T-helper 2 cell treated with Interferon-gamma antibody and Interleukin-4, amounts not matched to agents 5 μg/mL and 100 μg/mL, for 36 hours (primary cell): ENCODE results near the gene ADGRB3.
"Not testable (repeated sequence)": the region's sequence is repeated elsewhere in the genome, so short reads cannot be mapped to it uniquely, and the experiment has no call there.

Experiments used
- DNase-seq: peaks from one replicate; pipeline ENCODE4 v3.0.0; 2021; ENCODE audit warnings: low spot score
- H3K27ac Mint-ChIP-seq: one replicate; pipeline ENCODE4 v1.8.0; 2021; ENCODE audit warnings: mild to moderate bottlenecking, mixed read lengths
- H3K27me3 Mint-ChIP-seq: one replicate; pipeline ENCODE4 v1.8.0; 2021; ENCODE audit warnings: low read depth, mixed read lengths
- H3K36me3 Mint-ChIP-seq: one replicate; pipeline ENCODE4 v1.8.0; 2021; ENCODE audit warnings: low read depth, mixed read lengths
- H3K4me1 Mint-ChIP-seq: one replicate; pipeline ENCODE4 v1.8.0; 2021; ENCODE audit warnings: low read depth, mixed read lengths
- H3K4me3 Mint-ChIP-seq: one replicate; pipeline ENCODE4 v1.8.0; 2022; ENCODE audit warnings: mild to moderate bottlenecking, moderate library complexity, mixed read lengths
- H3K9me3 Mint-ChIP-seq: one replicate; pipeline ENCODE4 v1.8.0; 2021; ENCODE audit warnings: mixed read lengths

The ADGRB3 gene

DNA sequence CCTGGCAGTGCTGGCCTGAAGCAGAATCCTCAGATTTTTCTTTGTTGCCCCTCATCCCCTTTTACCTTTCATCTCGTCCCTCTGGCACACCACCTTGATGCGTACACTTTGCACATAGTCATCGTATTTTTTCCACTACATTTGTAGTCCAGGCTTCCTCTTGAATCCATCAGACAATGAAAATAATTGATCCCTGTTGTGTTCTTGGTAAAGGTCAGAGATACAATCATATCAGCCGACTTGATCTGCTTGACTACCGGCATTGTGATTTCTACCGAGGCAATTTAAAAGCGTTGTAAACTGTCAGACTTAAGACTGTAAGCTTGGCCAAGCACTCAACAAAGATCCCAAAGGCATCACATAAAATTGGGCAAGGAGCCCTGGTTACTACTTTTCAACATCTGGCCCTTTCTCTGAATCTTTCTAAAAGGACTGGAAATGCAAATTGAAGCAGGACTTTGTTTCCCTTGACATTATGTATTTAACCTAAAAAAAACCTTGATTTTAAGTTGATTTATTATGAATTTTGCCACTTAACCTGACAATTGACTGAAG is 649.2 kb downstream of the ADGRB3 start:
- DNase-seq: no peak
- Mint-ChIP-seq H3K4me3 (no peak overlapping the region), H3K36me3 (no peaks in the 10 kb centered on the region), H3K27me3 (no peaks in the 10 kb centered on the region), H3K27ac (no peak overlapping the region), H3K9me3 (no peaks in the 10 kb centered on the region), H3K4me1 (no peaks in the 10 kb centered on the region)

DNA sequence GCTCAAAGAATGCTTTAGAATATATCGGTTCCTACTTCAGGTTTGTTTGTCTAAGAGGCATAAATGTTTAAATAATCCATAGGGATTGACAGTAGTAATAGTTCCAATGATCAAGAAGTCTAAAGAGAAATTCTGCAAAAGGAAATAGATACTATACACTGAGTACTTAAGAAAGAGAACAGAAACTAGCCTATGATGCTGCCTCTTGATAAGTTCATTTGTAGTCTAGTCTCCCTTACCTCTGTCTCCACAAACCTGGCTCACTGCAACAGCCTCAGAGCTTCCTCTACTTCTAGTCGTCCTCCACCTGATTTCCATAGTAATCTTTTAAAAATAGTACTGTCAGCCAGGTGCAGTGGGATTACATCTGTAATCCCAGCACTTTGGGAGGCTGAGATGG is 650.0 kb downstream of the ADGRB3 start:
- Mint-ChIP-seq H3K36me3 (no peaks in the 10 kb centered on the region), H3K27me3 (no peaks in the 10 kb centered on the region), H3K9me3 (no peaks in the 10 kb centered on the region), H3K27ac (no peak overlapping the region), H3K4me1 (no peaks in the 10 kb centered on the region), H3K4me3 (no peak overlapping the region)
- no peak for DNase-seq

DNA sequence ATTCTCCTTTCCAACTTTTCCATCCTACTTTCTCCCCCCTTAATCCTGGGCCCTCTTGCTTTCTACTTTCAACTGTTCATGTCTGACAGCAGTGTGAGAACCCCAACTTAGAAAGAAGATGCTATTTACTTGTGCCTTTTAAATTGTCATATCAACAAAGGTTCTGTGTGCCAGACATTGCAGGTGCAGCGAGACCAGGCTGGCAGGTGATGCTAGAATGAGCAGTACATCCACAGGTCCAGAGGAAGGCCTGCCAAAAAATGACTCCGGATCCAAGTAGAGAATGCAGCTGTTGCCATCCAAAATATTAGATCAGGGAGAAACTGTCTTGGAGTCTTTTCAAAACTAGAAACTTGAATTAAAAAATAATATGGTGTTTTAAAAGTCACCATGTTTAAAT is 651.2 kb downstream of the ADGRB3 start:
- Mint-ChIP-seq H3K27me3 (no peaks in the 10 kb centered on the region), H3K4me3 (no peak overlapping the region), H3K36me3 (no peaks in the 10 kb centered on the region), H3K4me1 (no peaks in the 10 kb centered on the region), H3K9me3 (no peaks in the 10 kb centered on the region), H3K27ac (no peak overlapping the region)
- DNase-seq: no peak

DNA sequence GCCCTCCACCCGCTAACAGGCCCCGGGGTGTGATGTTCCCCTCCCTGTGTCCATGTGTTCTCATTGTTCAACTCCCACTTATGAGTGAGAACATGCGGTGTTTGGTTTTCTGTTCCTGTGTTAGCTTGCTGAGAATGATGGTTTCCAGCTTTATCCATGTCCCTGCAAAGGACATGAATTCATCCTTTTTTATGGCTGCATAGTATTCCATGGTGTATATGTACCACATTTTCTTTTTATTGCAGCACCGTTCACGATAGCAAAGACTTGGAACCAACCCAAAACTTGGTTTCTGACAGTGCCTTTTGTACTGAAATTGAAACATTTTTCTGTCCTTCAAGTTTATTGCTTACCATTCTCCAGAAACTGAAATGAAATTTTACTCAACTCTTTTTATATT is 653.1 kb downstream of the ADGRB3 start:
- H3K9me3 Mint-ChIP-seq, H3K4me3 Mint-ChIP-seq, H3K36me3 Mint-ChIP-seq: not testable (repeated sequence)

DNA sequence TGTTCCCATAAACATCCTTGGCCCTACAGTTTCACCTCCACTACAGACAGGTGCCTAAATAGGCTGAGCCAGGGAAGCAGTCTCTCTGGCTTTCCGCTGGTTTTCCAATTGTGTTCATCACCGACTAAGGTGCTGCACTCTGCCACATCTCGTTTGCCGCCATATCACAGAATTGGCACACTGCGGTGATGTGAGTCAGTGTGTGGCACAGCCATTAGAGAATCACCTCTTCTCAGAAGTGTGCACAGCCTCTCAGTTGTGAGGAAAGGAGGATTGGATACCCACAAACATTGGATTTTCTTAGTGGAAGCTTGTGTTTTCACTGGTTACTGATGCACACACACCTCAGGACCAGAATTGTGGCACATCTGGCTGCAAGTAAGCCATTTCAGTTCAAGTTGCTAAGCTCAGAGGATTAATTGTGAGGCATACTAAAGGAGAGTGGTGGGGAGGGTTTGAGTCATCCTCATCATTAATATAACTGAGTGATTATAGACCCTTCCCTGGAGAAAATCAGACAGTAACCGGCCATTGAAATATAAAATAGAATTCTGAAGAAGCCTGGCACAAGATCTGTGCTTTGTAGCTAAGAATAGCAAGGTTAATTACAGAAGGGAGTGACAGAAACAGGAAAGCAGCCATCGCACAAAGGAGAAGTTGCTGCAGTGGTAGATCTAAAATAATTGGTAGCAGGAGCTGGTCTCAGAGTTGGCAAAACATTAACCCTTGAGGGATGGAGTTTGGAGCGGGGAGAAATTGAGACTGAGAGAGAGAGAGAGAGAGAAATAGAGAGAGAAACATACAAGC is 654.8 kb downstream of the ADGRB3 start:
- Mint-ChIP-seq H3K9me3 (no peaks in the 10 kb centered on the region), H3K4me1 (no peaks in the 10 kb centered on the region), H3K27ac (no peak overlapping the region), H3K36me3 (no peaks in the 10 kb centered on the region), H3K27me3 (no peaks in the 10 kb centered on the region), H3K4me3 (no peak overlapping the region)
- DNase-seq: no peak

More for the DNA sequence above, 653.1 kb downstream of the ADGRB3 start:
- not testable (repeated sequence) for H3K27me3 Mint-ChIP-seq, H3K27ac Mint-ChIP-seq, H3K4me1 Mint-ChIP-seq, DNase-seq

DNA sequence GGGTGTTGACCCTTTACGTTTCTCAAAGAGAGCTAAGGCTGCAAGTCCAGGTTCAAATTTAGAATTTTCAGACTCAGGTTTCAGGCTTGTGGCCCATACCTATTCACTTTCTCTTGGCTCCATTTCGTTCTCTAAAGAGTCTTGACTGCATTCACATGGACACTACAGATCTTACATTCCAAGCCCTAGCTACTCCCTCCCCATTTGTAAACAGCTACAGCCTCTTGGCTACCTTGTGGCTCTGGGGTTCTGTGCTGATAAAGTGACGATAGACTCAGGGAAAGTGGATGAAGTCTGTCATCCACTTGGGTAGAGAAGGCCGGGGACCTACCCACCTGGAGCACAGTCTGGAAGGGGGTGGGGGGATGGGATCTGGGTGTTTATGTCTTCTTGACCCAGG is 658.4 kb downstream of the ADGRB3 start:
- H3K4me1 Mint-ChIP-seq: no peaks in the 10 kb centered on the region
- no peaks in the 10 kb centered on the region for H3K27me3 Mint-ChIP-seq
- H3K4me3 Mint-ChIP-seq: no peak overlapping the region
- no peak for DNase-seq
- no peaks in the 10 kb centered on the region for H3K9me3 Mint-ChIP-seq
- H3K36me3 Mint-ChIP-seq: no peaks in the 10 kb centered on the region
- H3K27ac Mint-ChIP-seq: no peak overlapping the region

DNA sequence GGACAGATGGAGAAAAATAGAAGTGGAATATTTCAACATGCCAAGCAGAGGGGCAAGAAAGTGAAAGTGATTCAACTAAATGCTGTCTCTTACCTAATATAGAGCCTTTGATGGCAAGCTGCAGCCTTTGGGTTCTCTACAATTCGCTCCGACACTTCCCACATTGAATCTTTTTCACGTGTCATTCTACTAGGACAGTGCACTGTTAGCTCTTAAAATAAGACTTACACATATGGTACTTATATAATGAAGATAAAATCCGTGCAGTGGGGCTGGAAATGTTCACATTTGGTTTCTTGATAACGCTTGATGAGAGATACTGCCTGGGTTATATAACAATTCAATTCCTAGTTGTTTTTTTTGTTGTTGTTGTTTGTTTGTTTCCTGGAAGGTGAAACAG is 659.3 kb downstream of the ADGRB3 start:
- DNase-seq: no peak
- Mint-ChIP-seq H3K27ac (no peak overlapping the region), H3K36me3 (no peaks in the 10 kb centered on the region), H3K27me3 (no peaks in the 10 kb centered on the region), H3K9me3 (no peaks in the 10 kb centered on the region), H3K4me3 (no peak overlapping the region), H3K4me1 (no peaks in the 10 kb centered on the region)

DNA sequence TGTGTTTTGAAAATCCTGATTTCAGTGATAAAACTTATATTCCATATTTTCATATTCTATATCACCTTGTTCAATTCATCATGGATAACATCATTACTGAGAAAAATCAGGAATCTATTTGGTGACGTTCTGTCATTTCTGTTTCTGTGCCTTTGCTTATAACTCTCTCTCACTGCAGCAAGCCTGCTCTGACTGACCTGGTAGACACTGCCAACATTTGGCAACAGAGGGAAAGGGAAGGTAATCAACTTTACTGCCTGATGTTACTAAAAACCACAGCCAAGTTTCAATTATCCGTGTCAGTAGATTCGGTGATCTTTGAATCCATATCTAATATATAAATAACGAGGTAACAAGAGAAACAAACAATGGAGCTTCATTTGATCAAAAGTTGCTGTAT is 659.8 kb downstream of the ADGRB3 start:
- H3K27ac Mint-ChIP-seq: no peak overlapping the region
- H3K4me1 Mint-ChIP-seq: no peaks in the 10 kb centered on the region

DNA sequence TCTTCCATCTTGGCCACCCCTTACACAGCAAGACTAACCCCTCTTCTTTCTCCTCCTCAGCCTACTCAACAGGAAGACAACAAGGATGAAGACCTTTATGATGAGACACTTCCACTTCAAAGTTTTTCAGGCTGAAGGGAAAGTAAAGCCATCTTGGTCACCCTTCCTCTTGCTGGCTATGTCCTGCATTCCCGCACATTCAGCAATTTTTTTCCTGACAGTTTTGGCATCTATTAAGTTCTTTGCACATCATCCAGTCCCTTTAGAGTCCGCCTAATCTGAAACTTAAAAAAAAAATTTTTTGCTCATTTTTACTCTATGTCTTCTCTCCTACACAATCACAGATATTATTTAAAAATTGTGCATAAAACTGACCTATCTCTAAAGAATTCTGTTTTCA is 668.3 kb downstream of the ADGRB3 start:
- no peaks in the 10 kb centered on the region for H3K27me3 Mint-ChIP-seq
- no peaks in the 10 kb centered on the region for H3K9me3 Mint-ChIP-seq
- H3K36me3 Mint-ChIP-seq: no peaks in the 10 kb centered on the region
- H3K4me3 Mint-ChIP-seq: no peak overlapping the region
- no peak for DNase-seq
- no peaks in the 10 kb centered on the region for H3K4me1 Mint-ChIP-seq
- H3K27ac Mint-ChIP-seq: no peak overlapping the region

More for the DNA sequence above, 659.8 kb downstream of the ADGRB3 start:
- no peaks in the 10 kb centered on the region for H3K27me3 Mint-ChIP-seq
- no peak overlapping the region for H3K4me3 Mint-ChIP-seq
- no peak for DNase-seq
- H3K9me3 Mint-ChIP-seq: no peaks in the 10 kb centered on the region
- H3K36me3 Mint-ChIP-seq: no peaks in the 10 kb centered on the region

DNA sequence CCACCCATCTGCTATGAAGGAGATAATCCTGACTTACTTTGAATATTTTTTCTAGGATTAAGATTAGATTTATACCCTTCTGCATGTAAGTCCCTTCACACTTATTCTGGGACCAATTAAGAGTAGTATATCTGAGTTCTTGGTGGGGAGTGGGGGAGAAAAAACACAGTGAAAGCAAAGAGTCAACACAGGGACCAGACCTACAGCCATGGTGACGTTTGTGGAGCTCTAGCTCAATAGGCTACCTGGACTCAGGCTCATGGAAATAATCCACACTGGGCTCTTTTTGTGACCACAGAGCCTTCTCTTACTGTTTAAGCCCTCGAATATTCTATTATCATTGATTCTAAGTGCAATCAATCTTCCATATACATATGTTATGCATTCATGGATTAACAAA is 670.4 kb downstream of the ADGRB3 start:
- Mint-ChIP-seq H3K27me3 (no peaks in the 10 kb centered on the region), H3K4me1 (no peaks in the 10 kb centered on the region), H3K36me3 (no peaks in the 10 kb centered on the region), H3K27ac (no peak overlapping the region), H3K9me3 (no peaks in the 10 kb centered on the region), H3K4me3 (no peak overlapping the region)
- DNase-seq: no peak

DNA sequence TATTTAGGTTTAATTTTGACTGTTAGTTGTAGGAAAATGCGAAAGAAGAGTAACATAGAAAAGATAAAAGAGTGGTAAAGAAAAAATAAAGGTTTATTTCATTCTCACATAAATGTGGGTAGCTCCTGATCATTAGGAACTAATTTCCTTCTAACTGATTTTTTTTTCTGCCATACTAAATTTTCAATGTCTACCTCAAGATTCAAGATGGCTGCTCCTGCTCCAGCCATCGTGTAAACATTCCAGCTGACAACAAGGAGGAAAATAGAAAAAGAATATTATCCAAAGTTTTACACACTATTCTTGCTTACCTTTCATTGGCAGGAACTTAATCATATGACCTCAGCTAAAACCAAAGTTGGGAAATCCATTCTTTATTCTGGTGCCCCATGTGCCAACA is 673.5 kb downstream of the ADGRB3 start:
- H3K4me3 Mint-ChIP-seq: no peak overlapping the region
- no peak for DNase-seq
- no peaks in the 10 kb centered on the region for H3K36me3 Mint-ChIP-seq
- H3K4me1 Mint-ChIP-seq: no peaks in the 10 kb centered on the region
- H3K9me3 Mint-ChIP-seq: no peaks in the 10 kb centered on the region
- no peak overlapping the region for H3K27ac Mint-ChIP-seq
- no peaks in the 10 kb centered on the region for H3K27me3 Mint-ChIP-seq

DNA sequence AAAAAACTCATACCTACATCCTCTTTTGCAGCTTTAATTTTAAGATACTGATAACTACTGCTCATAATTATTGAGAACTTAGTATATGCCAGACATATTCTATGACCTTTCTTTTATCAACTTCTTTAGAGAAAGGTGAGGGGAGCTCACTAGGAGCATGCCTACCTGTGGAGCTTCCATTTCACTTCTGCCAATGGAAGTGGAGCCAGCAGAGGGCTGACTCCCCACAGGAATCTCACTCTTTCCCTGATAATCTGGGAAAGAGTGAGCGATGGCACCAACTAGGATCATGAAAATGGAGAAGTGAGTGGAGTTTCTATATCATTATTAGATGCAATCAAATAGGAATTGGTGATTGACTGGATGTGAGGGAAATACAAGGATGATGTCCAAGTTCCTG is 676.8 kb downstream of the ADGRB3 start:
- no peak overlapping the region for H3K4me3 Mint-ChIP-seq
- H3K27ac Mint-ChIP-seq: no peak overlapping the region
- no peak for DNase-seq
- H3K4me1 Mint-ChIP-seq: no peaks in the 10 kb centered on the region
- H3K36me3 Mint-ChIP-seq: no peaks in the 10 kb centered on the region
- H3K27me3 Mint-ChIP-seq: no peaks in the 10 kb centered on the region
- no peaks in the 10 kb centered on the region for H3K9me3 Mint-ChIP-seq

DNA sequence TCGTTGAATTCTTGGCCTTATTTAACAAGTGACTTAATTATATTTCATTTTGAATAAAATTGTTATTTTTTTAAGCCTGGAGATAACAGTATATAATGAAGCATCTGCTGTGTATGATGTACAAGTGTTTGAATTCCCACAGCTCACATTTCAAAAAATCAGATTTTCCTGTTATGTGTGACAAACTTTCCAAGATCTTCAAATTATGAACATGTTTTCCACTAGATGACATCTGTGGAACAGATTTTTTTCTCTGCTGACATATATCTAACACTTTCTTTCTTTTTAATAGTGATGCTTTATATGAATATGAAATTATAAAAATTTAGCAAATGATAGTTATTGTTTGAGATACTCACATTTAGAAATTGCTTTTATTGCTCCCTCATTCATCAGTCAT is 678.9 kb downstream of the ADGRB3 start:
- Mint-ChIP-seq H3K27me3 (no peaks in the 10 kb centered on the region), H3K36me3 (no peaks in the 10 kb centered on the region), H3K4me1 (no peaks in the 10 kb centered on the region), H3K9me3 (no peaks in the 10 kb centered on the region), H3K27ac (no peak overlapping the region), H3K4me3 (no peak overlapping the region)
- DNase-seq: no peak

DNA sequence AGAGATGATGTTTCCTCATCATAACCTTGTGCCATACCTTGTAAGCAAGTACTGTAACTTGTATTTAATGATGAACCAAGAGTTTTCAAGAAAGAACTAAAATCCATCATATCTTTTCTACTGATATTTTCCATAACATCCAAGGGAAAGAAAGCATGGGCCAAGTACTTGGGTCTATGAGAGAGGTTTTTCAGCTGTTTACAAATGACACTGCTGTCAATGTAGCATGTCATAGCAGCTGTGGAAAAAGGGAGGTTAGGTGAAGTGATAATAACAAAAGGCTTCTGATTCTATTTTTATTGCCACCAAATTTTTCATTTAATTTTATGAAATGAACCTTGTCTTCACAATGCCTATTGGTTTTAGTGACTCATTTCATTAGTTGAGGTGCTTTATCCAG is 679.4 kb downstream of the ADGRB3 start:
- no peaks in the 10 kb centered on the region for H3K27me3 Mint-ChIP-seq
- no peaks in the 10 kb centered on the region for H3K4me1 Mint-ChIP-seq
- no peak overlapping the region for H3K4me3 Mint-ChIP-seq
- no peaks in the 10 kb centered on the region for H3K9me3 Mint-ChIP-seq
- H3K36me3 Mint-ChIP-seq: no peaks in the 10 kb centered on the region
- H3K27ac Mint-ChIP-seq: no peak overlapping the region
- no peak for DNase-seq

DNA sequence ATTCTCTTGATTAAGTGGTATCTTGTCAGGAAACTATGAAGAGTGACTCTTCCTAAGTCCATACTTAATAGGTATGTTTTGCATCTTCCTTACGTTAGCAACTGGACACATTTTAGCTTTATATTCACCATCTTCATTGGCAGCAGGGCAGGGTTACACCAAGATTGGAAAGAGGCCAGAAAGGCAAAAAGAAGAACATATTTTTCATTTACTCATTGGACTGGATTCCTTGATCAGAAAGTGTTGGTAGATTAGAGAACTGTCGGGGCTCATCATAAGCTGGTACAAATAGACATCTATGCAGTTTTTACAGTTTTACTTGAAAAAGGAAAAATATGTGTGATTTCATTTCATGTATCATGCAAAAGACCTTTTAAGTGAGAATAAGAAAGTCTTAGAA is 696.8 kb downstream of the ADGRB3 start:
- no peak overlapping the region for H3K4me3 Mint-ChIP-seq
- H3K27ac Mint-ChIP-seq: no peak overlapping the region
- H3K27me3 Mint-ChIP-seq: no peaks in the 10 kb centered on the region
- H3K36me3 Mint-ChIP-seq: no peaks in the 10 kb centered on the region
- no peaks in the 10 kb centered on the region for H3K4me1 Mint-ChIP-seq
- no peak for DNase-seq
- H3K9me3 Mint-ChIP-seq: no peaks in the 10 kb centered on the region
